ENCODE data around the gene HSPA1B.

DNA sequence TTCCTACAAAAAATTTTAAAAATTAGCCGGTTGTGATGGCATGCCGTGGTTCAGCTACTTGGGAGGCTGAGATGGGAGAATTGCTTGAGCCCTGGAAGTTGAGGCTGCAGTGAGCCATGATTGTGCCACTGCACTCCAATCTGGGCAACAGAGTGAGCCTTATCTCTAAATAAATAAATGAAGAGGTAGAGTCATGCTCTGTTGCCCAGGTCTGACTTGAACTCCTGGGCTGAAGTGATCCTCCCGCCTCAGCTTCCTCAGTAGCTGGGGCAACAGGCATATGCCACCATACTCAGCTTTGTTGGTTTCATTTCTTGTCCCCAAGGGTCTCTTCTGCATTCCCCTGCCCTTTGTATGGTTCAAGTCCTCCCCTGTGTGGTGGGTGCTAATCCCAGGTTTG is 17.0 kb downstream of the HSPA1B start:
- TF ChIP-seq POLR2AphosphoS5 (IDR thresholded peaks at IDR 0.05; ENCODE audit: low read depth, low read length) (no peak), SIN3A (IDR thresholded peaks at IDR 0.05; ENCODE audit: borderline replicate concordance, insufficient read depth, low read length) (no peak)
- TF ChIP-seq, protein P1, sequence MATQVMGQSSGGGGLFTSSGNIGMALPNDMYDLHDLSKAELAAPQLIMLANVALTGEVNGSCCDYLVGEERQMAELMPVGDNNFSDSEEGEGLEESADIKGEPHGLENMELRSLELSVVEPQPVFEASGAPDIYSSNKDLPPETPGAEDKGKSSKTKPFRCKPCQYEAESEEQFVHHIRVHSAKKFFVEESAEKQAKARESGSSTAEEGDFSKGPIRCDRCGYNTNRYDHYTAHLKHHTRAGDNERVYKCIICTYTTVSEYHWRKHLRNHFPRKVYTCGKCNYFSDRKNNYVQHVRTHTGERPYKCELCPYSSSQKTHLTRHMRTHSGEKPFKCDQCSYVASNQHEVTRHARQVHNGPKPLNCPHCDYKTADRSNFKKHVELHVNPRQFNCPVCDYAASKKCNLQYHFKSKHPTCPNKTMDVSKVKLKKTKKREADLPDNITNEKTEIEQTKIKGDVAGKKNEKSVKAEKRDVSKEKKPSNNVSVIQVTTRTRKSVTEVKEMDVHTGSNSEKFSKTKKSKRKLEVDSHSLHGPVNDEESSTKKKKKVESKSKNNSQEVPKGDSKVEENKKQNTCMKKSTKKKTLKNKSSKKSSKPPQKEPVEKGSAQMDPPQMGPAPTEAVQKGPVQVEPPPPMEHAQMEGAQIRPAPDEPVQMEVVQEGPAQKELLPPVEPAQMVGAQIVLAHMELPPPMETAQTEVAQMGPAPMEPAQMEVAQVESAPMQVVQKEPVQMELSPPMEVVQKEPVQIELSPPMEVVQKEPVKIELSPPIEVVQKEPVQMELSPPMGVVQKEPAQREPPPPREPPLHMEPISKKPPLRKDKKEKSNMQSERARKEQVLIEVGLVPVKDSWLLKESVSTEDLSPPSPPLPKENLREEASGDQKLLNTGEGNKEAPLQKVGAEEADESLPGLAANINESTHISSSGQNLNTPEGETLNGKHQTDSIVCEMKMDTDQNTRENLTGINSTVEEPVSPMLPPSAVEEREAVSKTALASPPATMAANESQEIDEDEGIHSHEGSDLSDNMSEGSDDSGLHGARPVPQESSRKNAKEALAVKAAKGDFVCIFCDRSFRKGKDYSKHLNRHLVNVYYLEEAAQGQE (IDR thresholded peaks at IDR 0.05; ENCODE audit: insufficient read depth in 1 of 2, low read depth in 2 of 2, low read length in 2 of 2), result no peak
